Mononuclear cell (primary cell): ENCODE results near the gene MYO1D. TPM values are rescaled to one million over a fixed set of nuclear protein-coding genes. Genes with fewer than 3 reads are reported as not detected.
"Not testable (repeated sequence)": the region's sequence is repeated elsewhere in the genome, so short reads cannot be mapped to it uniquely, and the experiment has no call there.

ENCODE experiments used
- H3K27me3 ChIP-seq: 2 replicates; pipeline ENCODE4 v1.6.0; 2011; ENCODE audit warnings: low read length, control low read depth; ENCODE audit not compliant: insufficient read depth
- H3K4me1 ChIP-seq: 2 replicates; pipeline ENCODE4 v1.5.1; 2011; ENCODE audit warnings: mild to moderate bottlenecking, low read length, control low read depth; ENCODE audit not compliant: insufficient read depth
- H3K4me3 ChIP-seq: 2 replicates; pipeline ENCODE4 v1.5.1; 2011; ENCODE audit warnings: mild to moderate bottlenecking, low read length, moderate library complexity
- H3K9me3 ChIP-seq: 2 replicates; pipeline ENCODE4 v1.5.1; 2011; ENCODE audit warnings: low read depth, mild to moderate bottlenecking, control low read depth, low read length
- total RNA-seq: library from RNA; depleted of rRNA; stranded (reverse); fragments of >200 nt; gene quantifications from one replicate; pipeline ENCODE4 v1.2.3, GENCODE V29; 2012

Gene MYO1D
- total RNA-seq, 1 donor, result 5.7 TPM

DNA sequence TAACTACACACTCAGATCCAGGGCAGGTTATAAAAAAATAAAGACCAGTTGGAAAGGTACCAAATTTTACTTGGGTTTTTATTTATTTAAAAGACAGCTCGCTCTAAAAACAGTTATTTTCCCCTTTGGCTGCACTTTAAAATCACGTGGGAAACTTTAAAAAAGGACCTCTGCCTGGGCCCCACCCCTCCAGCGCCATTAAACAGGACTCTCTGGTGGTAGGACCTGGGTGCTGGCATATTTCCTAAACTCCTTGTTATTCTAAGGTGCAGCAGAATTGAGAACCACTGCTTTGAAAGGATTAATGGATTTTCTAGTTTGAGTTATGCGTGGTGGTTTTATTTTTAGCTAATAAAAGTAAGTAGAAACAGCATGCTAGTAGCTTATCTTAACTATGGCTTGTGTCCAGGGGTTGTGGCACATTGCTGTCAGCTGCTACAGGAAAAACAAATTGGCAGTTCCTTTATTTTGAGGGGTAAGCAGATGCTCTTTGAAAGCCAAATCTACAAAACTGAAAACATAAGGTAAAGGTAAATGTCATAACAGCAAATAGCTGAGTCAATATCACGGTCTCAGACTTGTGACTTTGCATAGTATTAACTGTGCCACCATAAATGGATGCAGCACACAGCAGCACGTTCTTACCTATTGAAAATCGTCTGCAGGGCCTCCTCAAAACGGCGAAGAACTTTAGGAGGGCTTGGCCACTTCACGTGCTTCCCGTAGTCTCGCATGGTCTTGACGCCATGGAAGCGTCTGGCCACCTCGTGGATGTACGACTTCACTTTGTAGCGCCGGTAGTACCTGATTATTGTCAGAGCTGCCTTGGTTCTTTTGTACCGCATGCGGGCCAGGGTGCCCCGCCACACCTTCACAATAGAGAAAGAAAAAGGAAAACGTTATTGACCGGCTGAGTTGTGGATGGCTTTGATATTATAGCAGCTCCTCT, 218.2 kb downstream of the MYO1D start:
- H3K9me3 ChIP-seq, result no peaks in the 10 kb centered on the region
- no peaks in the 10 kb centered on the region for H3K27me3 ChIP-seq
- no peak overlapping the region for H3K4me3 ChIP-seq
- H3K4me1 ChIP-seq, result no peaks in the 10 kb centered on the region

DNA sequence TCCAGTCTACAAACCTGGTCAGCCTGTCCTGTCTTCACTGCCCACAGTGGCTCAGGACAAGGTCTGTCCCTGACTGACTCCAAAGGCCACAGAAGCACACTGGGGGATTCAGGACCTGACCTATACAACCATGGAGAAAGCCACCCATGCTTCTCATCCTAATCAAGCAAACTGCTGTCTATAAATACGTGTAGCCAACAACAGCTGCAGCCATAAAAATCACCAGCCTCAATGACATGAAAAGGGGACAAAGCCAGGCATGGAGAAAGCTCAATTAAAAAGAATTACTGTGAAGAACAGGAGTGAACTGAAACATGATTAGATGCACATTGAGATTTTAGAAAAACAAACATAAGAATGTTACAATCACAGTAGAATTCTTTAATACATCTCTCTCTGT, 220.0 kb downstream of the MYO1D start:
- Histone ChIP-seq H3K9me3 (no peaks in the 10 kb centered on the region), H3K27me3 (no peaks in the 10 kb centered on the region), H3K4me3 (no peak overlapping the region), H3K4me1 (no peaks in the 10 kb centered on the region)

DNA sequence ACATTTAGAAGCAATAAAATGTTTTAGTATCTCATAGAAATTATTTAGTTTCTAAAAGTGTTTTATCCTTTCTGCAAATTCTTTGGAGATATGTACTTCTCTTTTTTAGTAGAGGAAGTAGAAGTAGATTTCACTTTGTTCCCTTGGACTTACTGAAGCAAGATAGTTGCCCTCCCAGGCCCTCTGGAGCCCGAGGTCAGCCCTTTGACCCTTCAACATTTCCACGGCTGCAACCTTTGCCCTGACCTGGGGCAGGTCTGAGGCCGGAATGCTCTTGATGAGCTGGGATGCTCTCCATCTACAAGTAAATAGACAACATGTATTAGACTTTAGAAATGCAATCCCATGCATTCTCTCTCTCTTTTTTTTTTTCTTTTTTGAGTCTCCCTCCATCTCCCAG, 222.6 kb downstream of the MYO1D start:
- H3K4me1 ChIP-seq, result no peaks in the 10 kb centered on the region
- H3K9me3 ChIP-seq, result peaks cover 12% of the 10 kb centered on the region
- no peak overlapping the region for H3K4me3 ChIP-seq
- no peaks in the 10 kb centered on the region for H3K27me3 ChIP-seq

DNA sequence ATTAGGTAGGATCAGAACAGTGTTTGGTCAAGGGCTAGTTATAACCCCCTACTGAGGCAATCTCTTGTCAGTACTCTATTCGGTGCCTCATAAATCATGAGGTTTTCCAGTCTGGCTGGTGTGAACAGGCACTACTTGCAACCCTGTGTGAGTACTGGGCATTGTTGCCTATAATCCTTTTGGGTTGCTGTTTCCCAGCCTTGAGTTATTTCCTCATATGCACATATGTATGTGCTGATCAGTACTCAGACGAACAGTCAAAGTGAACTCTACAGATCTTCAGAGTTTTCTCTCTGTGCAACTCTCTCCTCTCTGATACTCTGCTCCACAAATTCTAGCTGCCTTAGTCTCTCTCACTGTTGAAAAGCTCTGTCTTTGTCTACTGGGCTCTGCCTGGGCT, 225.8 kb downstream of the MYO1D start:
- peaks cover 12% of the 10 kb centered on the region for H3K9me3 ChIP-seq
- no peak overlapping the region for H3K4me3 ChIP-seq
- H3K27me3 ChIP-seq, result no peaks in the 10 kb centered on the region
- no peaks in the 10 kb centered on the region for H3K4me1 ChIP-seq

DNA sequence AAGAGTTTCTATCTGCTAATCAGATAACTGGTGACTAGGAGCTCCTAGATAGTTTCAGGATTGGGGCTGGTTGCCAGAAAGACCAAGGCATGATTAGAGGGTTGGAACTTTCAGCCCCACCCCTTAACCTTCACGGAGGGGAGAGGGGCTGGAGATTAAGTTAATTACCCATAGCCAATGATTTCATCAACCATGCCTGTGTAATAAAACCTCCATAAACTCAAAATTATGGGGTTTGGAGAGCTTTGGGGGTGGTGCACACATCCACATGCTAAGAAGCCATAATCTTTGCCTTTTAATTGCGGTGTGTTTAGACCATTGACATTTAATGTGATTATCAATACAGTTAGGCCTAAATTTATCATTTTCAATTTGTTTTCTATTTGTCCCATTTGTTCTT, 228.5 kb downstream of the MYO1D start:
- Histone ChIP-seq H3K9me3 (peaks cover 12% of the 10 kb centered on the region), H3K4me1 (no peaks in the 10 kb centered on the region)

DNA sequence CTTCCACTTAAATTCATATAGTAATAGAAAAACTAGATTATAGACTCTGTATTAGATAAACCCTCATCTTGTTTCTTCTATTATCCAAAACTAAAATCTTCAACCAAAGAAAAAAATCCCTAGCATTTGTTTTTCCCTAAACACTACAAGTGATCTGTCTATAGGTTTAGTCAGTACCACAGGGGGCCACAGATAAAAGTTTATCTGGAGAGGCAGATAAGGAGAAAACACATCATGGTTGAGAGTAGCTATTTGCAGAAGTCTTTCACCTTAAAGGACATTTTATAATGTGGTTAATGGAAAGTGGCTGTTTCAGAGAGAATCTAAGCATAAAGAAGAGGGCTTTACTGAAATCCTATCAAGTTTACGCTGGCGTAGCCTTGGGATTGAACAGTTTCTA, 230.0 kb downstream of the MYO1D start:
- Histone ChIP-seq H3K4me1 (no peaks in the 10 kb centered on the region), H3K27me3 (no peaks in the 10 kb centered on the region), H3K9me3 (peaks cover 12% of the 10 kb centered on the region), H3K4me3 (no peak overlapping the region)

More for the DNA sequence above, 228.5 kb downstream of the MYO1D start:
- no peaks in the 10 kb centered on the region for H3K27me3 ChIP-seq
- H3K4me3 ChIP-seq, result no peak overlapping the region

DNA sequence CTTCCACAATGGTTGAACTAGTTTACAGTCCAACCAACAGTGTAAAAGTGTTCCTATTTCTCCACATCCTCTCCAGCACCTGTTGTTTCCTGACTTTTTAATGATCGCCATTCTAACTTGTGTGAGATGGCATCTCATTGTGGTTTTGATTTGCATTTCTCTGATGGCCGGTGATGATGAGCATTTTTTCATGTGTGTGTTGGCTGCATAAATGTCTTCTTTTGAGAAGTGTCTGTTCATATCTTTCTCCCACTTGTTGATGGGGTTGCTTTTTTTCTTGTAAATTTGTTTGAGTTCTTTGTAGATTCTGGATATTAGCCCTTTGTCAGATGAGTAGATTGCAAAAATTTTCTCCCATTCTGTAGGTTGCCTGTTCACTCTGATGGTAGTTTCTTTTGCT, 235.4 kb downstream of the MYO1D start:
- not testable (repeated sequence) for H3K4me1 ChIP-seq, H3K27me3 ChIP-seq, H3K9me3 ChIP-seq, H3K4me3 ChIP-seq

DNA sequence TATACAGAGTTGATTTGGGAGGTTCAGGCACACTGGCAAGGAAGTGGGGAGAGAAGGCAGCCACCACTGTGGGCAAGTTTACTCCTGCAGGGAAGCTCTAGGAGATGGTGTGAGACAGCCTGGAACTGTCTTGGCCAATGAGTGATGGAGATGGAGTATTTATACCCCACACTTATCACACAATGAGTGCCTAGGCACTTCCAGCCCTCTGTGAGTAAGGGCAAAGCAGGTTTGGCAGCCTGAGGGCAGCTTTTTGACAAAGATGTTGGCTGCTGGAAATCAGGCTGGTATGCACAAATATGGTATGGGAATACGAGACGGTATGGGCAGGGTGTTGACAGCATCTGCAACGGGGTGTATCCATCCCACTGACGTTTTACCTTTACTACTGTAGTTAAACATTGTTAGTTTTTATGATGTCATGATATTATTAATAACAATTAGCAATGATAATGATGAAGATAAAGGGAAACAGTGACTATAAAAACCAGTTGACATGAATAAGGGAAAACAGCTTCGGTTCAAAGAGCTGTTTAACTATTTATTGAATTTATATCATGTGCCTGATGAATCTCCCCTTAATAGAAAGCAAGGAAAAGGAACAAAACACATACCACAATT, 240.2 kb downstream of the MYO1D start:
- H3K4me3 ChIP-seq, result no peak overlapping the region
- no peaks in the 10 kb centered on the region for H3K4me1 ChIP-seq
- no peaks in the 10 kb centered on the region for H3K27me3 ChIP-seq
- no peaks in the 10 kb centered on the region for H3K9me3 ChIP-seq

DNA sequence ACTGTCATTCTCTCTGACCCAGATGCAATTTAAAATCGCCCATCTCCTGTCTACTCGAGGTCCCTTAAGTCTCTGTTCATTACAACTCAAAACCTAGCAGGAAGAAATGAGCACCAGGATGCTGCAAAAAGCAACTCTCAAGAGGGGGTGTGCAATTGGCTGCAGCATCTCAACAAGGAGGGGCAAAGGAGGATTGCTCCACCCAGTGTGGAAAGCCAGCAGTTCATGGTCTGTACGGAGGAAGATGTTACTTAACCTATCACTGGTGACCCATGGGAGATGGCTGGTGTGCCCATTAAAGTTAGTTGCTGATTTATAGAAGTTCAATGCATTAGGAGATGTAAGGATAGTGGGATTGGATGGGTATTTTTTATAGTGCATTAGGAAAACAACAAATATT, 242.8 kb downstream of the MYO1D start:
- H3K4me1 ChIP-seq, result no peaks in the 10 kb centered on the region
- no peaks in the 10 kb centered on the region for H3K9me3 ChIP-seq
- no peak overlapping the region for H3K4me3 ChIP-seq
- H3K27me3 ChIP-seq, result no peaks in the 10 kb centered on the region

DNA sequence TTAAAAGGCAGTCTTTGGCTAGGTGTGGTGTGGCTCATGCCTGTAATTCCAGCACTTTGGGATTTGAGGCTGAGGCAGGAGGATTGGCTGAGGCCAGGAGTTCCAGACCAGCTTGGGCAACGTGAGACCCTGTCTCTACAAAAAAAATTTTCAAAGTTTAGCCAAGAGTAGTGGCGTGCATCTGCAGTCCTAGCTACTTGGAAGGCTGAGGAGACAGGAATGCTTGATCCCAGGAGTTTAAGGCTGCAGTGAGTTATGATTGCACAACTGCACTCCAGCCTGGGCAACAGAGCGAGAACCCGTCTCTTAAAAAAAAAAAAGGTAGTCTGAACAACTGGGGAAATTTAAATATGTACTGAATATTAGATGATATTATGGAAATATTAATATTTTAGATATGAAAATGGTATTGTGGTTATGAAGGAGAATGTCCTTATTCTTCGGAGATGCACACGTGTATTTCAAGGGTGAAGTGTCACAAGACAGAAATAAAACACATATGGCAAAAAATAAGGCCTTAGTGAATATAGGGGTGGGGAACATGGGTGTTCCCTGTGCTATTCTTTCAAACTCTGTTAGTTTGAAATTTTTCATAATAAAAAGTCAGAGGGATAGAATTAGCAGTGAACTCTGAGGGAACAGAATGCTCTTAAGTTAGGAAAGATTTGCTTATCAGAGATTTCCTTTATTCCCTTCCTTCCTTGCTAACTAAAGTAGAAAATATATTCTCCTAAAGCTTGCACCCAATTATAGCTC, 245.4 kb downstream of the MYO1D start:
- H3K4me1 ChIP-seq, result no peaks in the 10 kb centered on the region
- no peak overlapping the region for H3K4me3 ChIP-seq
- no peaks in the 10 kb centered on the region for H3K27me3 ChIP-seq
- no peaks in the 10 kb centered on the region for H3K9me3 ChIP-seq

DNA sequence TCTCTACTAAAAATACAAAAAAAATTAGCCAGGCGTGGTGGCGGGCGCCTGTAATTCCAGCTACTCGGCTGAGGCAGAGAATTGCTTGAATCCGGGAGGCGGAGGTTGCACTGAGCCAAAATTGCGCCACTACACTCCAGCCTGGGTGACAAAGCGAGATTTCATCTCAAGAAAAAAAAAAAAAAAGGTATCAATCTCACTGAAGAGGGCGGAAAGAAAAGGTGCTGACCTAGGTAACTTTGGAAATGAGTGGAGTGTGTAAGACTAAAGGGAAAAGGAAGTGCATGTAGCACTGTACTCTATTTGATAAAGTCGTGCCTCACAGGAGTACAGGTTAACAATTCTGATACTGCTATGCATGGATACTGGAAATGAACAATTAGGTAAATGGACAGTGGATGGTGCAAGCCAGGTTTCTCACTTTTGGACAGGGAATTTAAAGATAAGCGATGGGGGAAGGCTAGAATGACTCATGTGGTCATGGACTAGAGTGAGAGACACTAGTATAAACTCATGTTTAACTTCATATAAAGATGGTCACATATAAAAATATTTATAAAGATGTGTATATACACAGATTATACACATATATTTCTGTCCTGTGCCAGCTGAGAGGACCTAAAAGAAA, 247.2 kb downstream of the MYO1D start:
- no peaks in the 10 kb centered on the region for H3K4me1 ChIP-seq
- H3K9me3 ChIP-seq, result no peaks in the 10 kb centered on the region
- no peaks in the 10 kb centered on the region for H3K27me3 ChIP-seq
- no peak overlapping the region for H3K4me3 ChIP-seq

DNA sequence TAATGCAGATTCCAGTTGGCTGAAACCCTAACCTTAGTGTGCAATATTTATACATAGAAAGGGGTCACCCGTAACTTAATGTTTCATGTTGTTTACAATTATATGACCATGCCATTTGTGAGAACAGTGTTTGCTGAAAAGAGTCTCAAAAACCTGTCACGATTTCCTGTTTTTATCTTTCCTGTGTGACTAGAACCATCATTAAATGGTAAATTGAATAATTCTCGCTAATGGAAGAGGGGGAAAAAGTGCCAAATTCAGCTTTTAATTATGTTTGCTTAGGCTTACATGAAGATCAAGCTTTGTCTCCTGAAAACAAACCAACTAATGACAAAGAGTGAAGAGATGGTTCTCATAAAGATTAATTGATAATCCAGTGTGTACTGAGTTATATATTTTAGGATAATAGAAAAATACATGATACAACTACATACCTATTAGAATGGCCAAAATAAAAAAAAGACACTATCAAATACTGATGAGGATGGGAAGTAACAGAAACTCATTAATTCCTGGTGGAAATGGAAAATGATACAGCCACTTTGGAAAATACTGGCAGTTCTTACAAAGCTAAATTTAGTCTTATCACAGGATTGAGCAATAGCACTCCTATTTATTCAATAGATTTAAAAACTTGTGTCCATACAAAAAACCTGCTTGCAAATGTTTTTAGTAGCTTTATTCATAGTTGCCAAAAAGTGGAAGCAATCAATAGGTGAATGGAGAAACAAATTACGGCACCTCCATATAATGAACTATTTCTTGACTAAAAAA, 248.5 kb downstream of the MYO1D start:
- H3K27me3 ChIP-seq, result no peaks in the 10 kb centered on the region
- no peaks in the 10 kb centered on the region for H3K4me1 ChIP-seq
- H3K4me3 ChIP-seq, result no peak overlapping the region
- H3K9me3 ChIP-seq, result no peaks in the 10 kb centered on the region

DNA sequence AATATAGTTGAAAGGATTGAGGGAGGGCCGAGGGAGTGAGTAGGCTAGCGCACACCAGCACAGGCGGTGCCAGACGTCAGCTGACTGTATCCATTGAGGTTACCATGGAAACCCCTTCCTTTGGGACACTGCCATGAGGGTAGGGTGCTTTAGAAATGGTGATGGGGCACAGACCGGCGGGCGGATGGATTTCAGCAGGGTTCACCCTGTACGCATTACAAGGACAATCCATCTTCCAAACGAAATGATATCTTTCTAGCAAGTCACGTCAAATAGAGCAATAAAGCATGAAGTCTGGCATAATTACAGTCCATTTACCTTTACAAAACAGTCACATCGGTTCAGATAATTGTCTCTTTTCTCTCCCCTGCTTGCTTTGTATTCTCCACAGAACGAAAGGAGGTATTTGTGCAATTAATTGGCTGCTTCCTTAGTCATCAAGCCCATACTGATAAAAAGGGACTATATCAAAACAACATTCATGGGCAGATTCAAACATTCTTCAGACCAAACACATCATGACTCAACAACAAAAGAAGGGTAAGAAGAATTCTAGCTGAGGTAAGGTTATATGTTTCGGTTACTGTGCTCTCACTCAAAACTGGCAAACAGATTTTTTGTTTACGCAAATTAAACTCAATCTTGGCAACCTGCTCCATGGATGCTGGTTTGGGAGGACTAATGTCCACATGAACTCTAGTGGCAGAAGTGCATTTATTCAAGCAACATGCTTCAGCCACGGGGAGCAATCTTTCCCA, 249.5 kb downstream of the MYO1D start:
- H3K4me1 ChIP-seq, result no peaks in the 10 kb centered on the region
- no peaks in the 10 kb centered on the region for H3K9me3 ChIP-seq
- no peak overlapping the region for H3K4me3 ChIP-seq
- H3K27me3 ChIP-seq, result no peaks in the 10 kb centered on the region

DNA sequence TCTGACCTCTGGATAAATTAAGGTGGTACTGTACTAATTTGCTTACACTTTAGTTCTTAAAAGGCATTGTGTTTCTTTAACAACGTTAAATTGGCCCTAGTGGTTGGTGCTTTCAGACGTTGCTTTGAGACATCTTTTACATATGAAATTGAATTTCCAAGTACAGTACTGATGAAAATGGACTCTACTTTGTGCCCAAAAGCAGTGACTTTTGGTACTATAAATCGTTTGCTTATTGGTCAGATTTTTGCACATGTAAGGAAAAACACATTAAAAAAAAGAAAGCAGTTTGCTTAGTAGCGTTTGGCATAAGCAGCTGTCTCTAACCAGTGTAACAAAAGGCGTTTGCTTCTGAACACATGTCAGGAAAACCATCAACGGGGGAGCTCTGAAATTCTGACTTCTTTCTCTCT, 250.5 kb downstream of the MYO1D start:
- H3K4me1 ChIP-seq, result no peaks in the 10 kb centered on the region
- H3K4me3 ChIP-seq, result no peak overlapping the region
- H3K9me3 ChIP-seq, result no peaks in the 10 kb centered on the region
- no peaks in the 10 kb centered on the region for H3K27me3 ChIP-seq
